Measurements from ENCODE around the gene PLA2G2C. TPM values are rescaled to one million over a fixed set of nuclear protein-coding genes. Genes with fewer than 3 reads are reported as not detected.
A peak's percentile ranks its signal among the peaks of the same experiment; 100 is the strongest.
"Not testable (repeated sequence)": the region's sequence is repeated elsewhere in the genome, so short reads cannot be mapped to it uniquely, and the experiment has no call there.

PLA2G2C gene, protein sequence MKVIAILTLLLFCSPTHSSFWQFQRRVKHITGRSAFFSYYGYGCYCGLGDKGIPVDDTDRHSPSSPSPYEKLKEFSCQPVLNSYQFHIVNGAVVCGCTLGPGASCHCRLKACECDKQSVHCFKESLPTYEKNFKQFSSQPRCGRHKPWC
- polyA plus RNA-seq (2013, experiment 1 of 2): not detected
- not detected for polyA plus RNA-seq (2013, experiment 2 of 2)

DNA sequence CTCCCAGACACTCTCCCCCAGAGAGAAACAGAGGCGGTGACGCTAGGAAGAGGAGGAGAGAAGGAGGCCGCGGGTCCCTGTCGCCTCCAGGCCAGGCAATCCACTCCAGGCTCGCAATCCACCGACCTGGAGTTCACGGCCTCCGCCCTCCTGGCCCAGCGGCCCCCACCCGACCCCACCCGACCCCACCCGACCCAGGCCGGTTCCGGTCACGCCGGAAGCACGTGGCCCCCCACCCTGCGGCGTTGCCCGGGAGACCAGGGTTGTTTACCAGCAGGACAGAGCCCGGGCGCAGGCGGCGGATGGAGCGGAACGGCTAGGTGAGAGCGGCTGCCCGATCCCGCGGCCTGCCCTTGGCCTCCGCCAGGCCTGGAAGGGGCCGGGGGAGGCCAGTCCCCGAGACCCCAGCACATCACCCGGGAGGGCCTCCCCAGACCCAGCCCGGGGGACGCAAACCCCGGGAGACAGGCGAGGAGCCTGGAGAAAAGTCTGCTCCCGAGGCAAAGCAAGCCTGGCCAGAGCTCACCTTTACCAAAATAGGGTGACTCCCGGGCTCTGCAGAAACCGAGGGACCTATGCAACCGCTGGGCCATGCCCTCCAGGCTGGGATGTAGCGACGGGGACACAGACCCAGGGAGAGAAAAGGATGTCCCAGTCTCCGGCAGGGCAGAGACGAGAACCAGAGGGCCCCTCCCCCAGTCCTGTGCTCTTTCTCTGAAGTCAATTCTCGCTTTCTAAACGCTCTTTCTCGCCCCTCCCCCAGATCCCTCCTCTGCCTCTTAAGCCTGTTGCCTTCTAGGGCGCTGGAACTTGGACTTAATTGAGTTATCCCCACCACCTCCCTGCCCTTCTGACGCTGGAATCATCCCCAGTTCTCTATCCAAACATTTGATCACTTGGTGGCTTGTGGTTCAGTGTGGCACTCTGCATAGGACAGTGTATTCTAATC, at the start of gene PLA2G2C, which contains the start of gene UBXN10:
Gene PLA2G2C (minus strand): TSS at position 685 of the 949 bp plus-strand sequence. CDS start 9,155 bp downstream, outside the sequence.
Gene UBXN10 (plus strand): TSS at position 263 of the 949 bp plus-strand sequence. CDS start 4,466 bp downstream, outside the sequence.
- Histone ChIP-seq H2AK5ac (ENCODE audit: low read length) (no peak within 1 kb of the TSS), H3K36me3 (ENCODE audit: control insufficient read depth, insufficient read depth, low read length) (no peaks in the 10 kb centered on the region), H2BK15ac (replicated peaks; ENCODE audit: low read depth) (no peak within 1 kb of the TSS), H3K4me3 (ENCODE audit: low read length) (peak within 1 kb of the TSS; percentile 17), H3K27me3 (ENCODE audit: insufficient read depth, low read length, poor library complexity) (no peaks in the 10 kb centered on the region), H3K4me2 (ENCODE audit: low read length) (peak within 1 kb of the TSS; percentile 76), H3K56ac (ENCODE audit: low read length) (peak within 1 kb of the TSS; percentile 81), H3K9ac (ENCODE audit: low read length) (peak within 1 kb of the TSS; percentile 67), H3K4me1 (ENCODE audit: control insufficient read depth, low read depth, low read length) (peaks cover 5% of the 10 kb centered on the region), H2BK5ac (ENCODE audit: low read length) (no peak within 1 kb of the TSS), H4K8ac (ENCODE audit: low read depth, low read length) (no peak within 1 kb of the TSS), H3K79me2 (ENCODE audit: control insufficient read depth, insufficient read depth, low read length) (no peaks in the 10 kb centered on the region), H3K27ac (ENCODE audit: low read depth, low read length) (no peak within 1 kb of the TSS), H3K4ac (ENCODE audit: low read depth, low read length) (no peak within 1 kb of the TSS), H3K79me1 (ENCODE audit: low read length) (no peaks in the 10 kb centered on the region), H3K23ac (ENCODE audit: low read length) (no peak within 1 kb of the TSS), H2BK120ac (ENCODE audit: low read depth, low read length) (no peak within 1 kb of the TSS), H4K5ac (ENCODE audit: low read length) (no peak within 1 kb of the TSS), H3K18ac (ENCODE audit: low read length) (peak within 1 kb of the TSS; percentile 73)
- no CpG with 5 or more reads among the region's 52 CpGs for WGBS (ENCODE audit: extremely low coverage, insufficient coverage, low lambda C conversion rate)
- DNase-seq: peak; percentile 89

DNA sequence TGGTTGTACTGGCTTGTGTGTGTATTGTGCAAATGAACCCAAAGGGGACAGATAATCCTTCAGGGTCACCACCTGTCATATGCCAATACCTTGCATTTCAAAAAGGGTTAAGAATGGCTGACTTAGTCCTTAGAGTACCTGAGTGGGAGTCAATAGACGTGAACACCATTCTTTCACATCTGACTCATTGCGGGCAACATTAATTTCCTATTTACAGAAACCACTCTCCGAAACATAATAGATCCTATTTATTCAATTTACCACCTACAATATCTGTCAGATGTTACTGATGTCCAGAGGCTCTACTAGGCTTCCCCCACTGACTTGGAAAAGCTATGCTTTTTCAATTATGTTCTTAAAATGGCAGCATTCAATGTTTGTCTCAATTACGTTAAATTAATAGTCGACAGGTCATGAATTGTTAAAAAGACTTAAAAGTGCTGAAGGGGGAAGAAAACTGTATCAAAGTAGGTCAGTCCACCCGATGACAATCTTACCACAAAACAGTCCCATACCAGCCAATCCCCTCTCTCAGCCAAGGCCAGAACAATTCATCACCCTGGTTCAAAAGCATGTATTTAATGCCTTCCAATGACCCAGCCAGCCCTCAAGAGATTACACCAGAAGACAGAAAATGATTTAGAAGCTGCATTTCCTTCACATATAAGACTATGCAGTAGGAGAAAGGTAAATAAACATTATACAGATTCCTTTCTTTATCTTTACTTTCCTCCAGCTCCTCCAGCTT, 48.6 kb upstream of the PLA2G2C start:
- H3K4ac ChIP-seq (ENCODE audit: low read depth, low read length): no peak overlapping the region
- no peak overlapping the region for H3K18ac ChIP-seq (ENCODE audit: low read length)
- H2AK5ac ChIP-seq (ENCODE audit: low read length): no peak overlapping the region
- H3K4me3 ChIP-seq (ENCODE audit: low read length): no peak overlapping the region
- no peaks in the 10 kb centered on the region for H3K27me3 ChIP-seq (ENCODE audit: insufficient read depth, low read length, poor library complexity)
- no peak overlapping the region for H4K5ac ChIP-seq (ENCODE audit: low read length)
- H3K79me1 ChIP-seq (ENCODE audit: low read length): no peaks in the 10 kb centered on the region
- no peak overlapping the region for H3K4me2 ChIP-seq (ENCODE audit: low read length)
- no peak overlapping the region for H3K27ac ChIP-seq (ENCODE audit: low read depth, low read length)
- H3K36me3 ChIP-seq (ENCODE audit: control insufficient read depth, insufficient read depth, low read length): no peaks in the 10 kb centered on the region
- DNase-seq: no peak
- no peak overlapping the region for H3K23ac ChIP-seq (ENCODE audit: low read length)
- no peak overlapping the region for H2BK15ac ChIP-seq (replicated peaks; ENCODE audit: low read depth)
- H3K56ac ChIP-seq (ENCODE audit: low read length): no peak overlapping the region
- whole genome bisulfite sequencing (ENCODE audit: extremely low coverage, insufficient coverage, low lambda C conversion rate): no CpG with 5 or more reads among the region's 6 CpGs
- H3K9ac ChIP-seq (ENCODE audit: low read length): no peak overlapping the region
- H2BK120ac ChIP-seq (ENCODE audit: low read depth, low read length): no peak overlapping the region
- no peaks in the 10 kb centered on the region for H3K79me2 ChIP-seq (ENCODE audit: control insufficient read depth, insufficient read depth, low read length)
- no peaks in the 10 kb centered on the region for H3K4me1 ChIP-seq (ENCODE audit: control insufficient read depth, low read depth, low read length)
- H4K8ac ChIP-seq (ENCODE audit: low read depth, low read length): no peak overlapping the region
- no peak overlapping the region for H2BK5ac ChIP-seq (ENCODE audit: low read length)

DNA sequence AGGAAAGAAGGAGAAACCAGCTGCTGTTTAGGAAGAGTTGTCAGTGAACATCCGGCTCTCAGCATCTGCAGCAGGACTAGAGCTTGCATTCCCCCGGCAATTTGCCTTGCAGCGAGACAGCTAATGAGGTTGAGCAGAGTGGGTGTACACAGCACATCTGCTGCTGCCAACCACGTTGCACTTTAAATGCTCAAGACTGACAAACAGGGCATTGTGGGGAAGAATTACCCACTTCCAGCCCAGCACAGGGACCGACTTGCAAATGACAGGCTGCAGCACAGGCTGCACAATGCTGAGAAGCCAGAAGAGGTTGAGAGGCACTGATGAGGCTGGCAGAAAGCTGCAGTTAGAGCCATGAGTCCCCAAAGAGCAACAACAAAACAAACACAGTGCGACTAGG, 47.5 kb upstream of the PLA2G2C start:
- H3K9ac ChIP-seq (ENCODE audit: low read length): no peak overlapping the region
- no peak overlapping the region for H2AK5ac ChIP-seq (ENCODE audit: low read length)
- H3K23ac ChIP-seq (ENCODE audit: low read length): no peak overlapping the region
- no peak overlapping the region for H2BK120ac ChIP-seq (ENCODE audit: low read depth, low read length)
- no peak overlapping the region for H4K5ac ChIP-seq (ENCODE audit: low read length)
- no peaks in the 10 kb centered on the region for H3K79me2 ChIP-seq (ENCODE audit: control insufficient read depth, insufficient read depth, low read length)
- no peak overlapping the region for H3K27ac ChIP-seq (ENCODE audit: low read depth, low read length)
- no peaks in the 10 kb centered on the region for H3K36me3 ChIP-seq (ENCODE audit: control insufficient read depth, insufficient read depth, low read length)
- H3K18ac ChIP-seq (ENCODE audit: low read length): no peak overlapping the region
- H2BK15ac ChIP-seq (replicated peaks; ENCODE audit: low read depth): no peak overlapping the region
- H3K4ac ChIP-seq (ENCODE audit: low read depth, low read length): no peak overlapping the region
- no peak overlapping the region for H3K4me3 ChIP-seq (ENCODE audit: low read length)
- no peak overlapping the region for H4K8ac ChIP-seq (ENCODE audit: low read depth, low read length)
- DNase-seq: no peak
- WGBS (ENCODE audit: extremely low coverage, insufficient coverage, low lambda C conversion rate): no CpG with 5 or more reads among the region's 6 CpGs
- H3K4me1 ChIP-seq (ENCODE audit: control insufficient read depth, low read depth, low read length): no peaks in the 10 kb centered on the region
- H3K4me2 ChIP-seq (ENCODE audit: low read length): no peak overlapping the region
- no peak overlapping the region for H3K56ac ChIP-seq (ENCODE audit: low read length)
- H3K27me3 ChIP-seq (ENCODE audit: insufficient read depth, low read length, poor library complexity): no peaks in the 10 kb centered on the region
- no peaks in the 10 kb centered on the region for H3K79me1 ChIP-seq (ENCODE audit: low read length)
- H2BK5ac ChIP-seq (ENCODE audit: low read length): no peak overlapping the region

DNA sequence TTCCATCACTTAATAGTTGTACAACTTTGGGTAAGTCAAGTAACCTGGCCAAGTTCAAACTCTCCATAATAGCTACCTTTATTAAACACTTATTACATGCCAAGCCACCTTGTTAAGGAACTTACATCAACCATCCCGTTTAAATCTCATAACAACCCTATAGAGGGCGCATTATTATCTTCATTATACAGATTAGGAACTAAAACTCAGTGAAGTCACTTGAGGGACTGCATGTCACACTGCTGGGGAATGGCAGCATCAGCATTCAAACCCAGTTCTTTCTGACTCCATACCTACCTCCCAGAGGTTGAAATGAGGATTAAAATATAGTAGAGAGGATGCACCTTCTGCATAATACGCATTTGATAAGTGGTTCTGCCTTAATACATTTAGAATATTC, 47.1 kb upstream of the PLA2G2C start:
- Histone ChIP-seq H3K56ac (ENCODE audit: low read length) (no peak overlapping the region), H4K5ac (ENCODE audit: low read length) (no peak overlapping the region), H2BK120ac (ENCODE audit: low read depth, low read length) (no peak overlapping the region), H2BK5ac (ENCODE audit: low read length) (no peak overlapping the region), H3K4ac (ENCODE audit: low read depth, low read length) (no peak overlapping the region), H3K4me1 (ENCODE audit: control insufficient read depth, low read depth, low read length) (no peaks in the 10 kb centered on the region), H2AK5ac (ENCODE audit: low read length) (no peak overlapping the region), H3K79me2 (ENCODE audit: control insufficient read depth, insufficient read depth, low read length) (no peaks in the 10 kb centered on the region), H3K79me1 (ENCODE audit: low read length) (no peaks in the 10 kb centered on the region), H4K8ac (ENCODE audit: low read depth, low read length) (no peak overlapping the region), H3K18ac (ENCODE audit: low read length) (no peak overlapping the region), H3K23ac (ENCODE audit: low read length) (no peak overlapping the region), H3K4me2 (ENCODE audit: low read length) (no peak overlapping the region), H3K9ac (ENCODE audit: low read length) (no peak overlapping the region), H3K27me3 (ENCODE audit: insufficient read depth, low read length, poor library complexity) (no peaks in the 10 kb centered on the region), H3K4me3 (ENCODE audit: low read length) (no peak overlapping the region), H2BK15ac (replicated peaks; ENCODE audit: low read depth) (no peak overlapping the region), H3K27ac (ENCODE audit: low read depth, low read length) (no peak overlapping the region), H3K36me3 (ENCODE audit: control insufficient read depth, insufficient read depth, low read length) (no peaks in the 10 kb centered on the region)
- WGBS (ENCODE audit: extremely low coverage, insufficient coverage, low lambda C conversion rate): no CpG with 5 or more reads among the region's 3 CpGs
- peak; percentile 34 for DNase-seq

DNA sequence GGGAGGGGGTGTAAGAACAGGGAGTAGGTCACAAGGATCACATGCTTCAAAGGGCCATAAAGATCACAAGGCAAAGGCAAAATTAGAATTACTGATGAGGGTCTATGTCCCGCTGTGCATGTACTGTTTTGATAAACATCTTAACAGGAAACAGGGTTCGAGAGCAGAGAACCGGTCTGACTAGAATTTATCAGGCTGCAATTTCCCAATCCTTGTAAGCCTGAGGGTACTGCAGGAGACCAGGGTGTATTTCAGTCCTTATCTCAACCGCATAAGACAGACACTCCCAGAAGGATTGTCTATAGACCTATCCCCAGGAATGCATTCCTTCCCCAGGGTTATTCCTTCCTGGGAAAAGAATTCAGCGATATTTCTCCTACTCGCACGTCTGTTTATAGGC, 46.2 kb upstream of the PLA2G2C start:
- H3K4me2 ChIP-seq (ENCODE audit: low read length); H4K8ac ChIP-seq (ENCODE audit: low read depth, low read length); H3K4me1 ChIP-seq (ENCODE audit: control insufficient read depth, low read depth, low read length); H3K36me3 ChIP-seq (ENCODE audit: control insufficient read depth, insufficient read depth, low read length); H3K23ac ChIP-seq (ENCODE audit: low read length); H2AK5ac ChIP-seq (ENCODE audit: low read length); H3K79me2 ChIP-seq (ENCODE audit: control insufficient read depth, insufficient read depth, low read length); H4K5ac ChIP-seq (ENCODE audit: low read length); H3K79me1 ChIP-seq (ENCODE audit: low read length); H2BK120ac ChIP-seq (ENCODE audit: low read depth, low read length); H3K4me3 ChIP-seq (ENCODE audit: low read length); H3K18ac ChIP-seq (ENCODE audit: low read length); H3K4ac ChIP-seq (ENCODE audit: low read depth, low read length); H3K9ac ChIP-seq (ENCODE audit: low read length); H3K56ac ChIP-seq (ENCODE audit: low read length); H3K27me3 ChIP-seq (ENCODE audit: insufficient read depth, low read length, poor library complexity); H3K27ac ChIP-seq (ENCODE audit: low read depth, low read length); H2BK5ac ChIP-seq (ENCODE audit: low read length); H2BK15ac ChIP-seq (replicated peaks; ENCODE audit: low read depth): not testable (repeated sequence)
- no CpG with 5 or more reads among the region's 7 CpGs for WGBS (ENCODE audit: extremely low coverage, insufficient coverage, low lambda C conversion rate)
- DNase-seq: peak; percentile 61

All from mesendoderm (in vitro differentiated cells).